ENCODE data around the gene SLC1A7.

The SLC1A7 gene

DNA sequence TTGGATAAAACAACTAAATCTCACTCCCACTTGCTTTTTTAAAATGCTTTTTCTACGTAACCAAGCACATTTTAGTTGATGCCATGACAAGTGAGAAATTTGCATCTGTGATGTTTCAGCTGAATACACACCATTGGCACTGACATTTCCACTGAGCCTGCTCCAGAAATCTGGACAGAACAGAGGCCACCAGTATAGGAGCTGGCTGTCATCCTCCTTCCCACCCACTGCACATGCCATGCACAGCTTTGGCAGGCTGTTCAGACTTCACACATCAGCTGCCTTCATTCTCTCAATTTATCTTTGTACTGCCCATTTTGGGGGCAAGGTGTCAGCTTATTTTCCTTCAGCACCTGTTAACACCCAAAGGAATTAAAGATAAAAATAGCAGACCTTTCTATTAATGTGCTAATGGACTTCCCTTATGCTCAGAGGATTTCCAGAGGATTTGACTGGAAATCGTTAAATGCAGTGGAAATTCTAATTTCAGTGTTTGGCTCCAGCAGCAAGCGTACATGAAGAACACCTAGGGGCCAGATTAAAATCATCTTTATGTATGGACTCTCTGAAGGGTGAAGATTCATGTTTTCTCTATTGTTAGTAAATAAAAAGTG lies 93.4 kb downstream of the SLC1A7 start:
- TF ChIP-seq EZH2 (IDR thresholded peaks at IDR 0.05; ENCODE audit: borderline replicate concordance, low read length) (no peak), CTCF (IDR thresholded peaks at IDR 0.05; ENCODE audit: low read length) (no peak)
- H3K4me2 ChIP-seq (ENCODE audit: low read length): no peak overlapping the region

DNA sequence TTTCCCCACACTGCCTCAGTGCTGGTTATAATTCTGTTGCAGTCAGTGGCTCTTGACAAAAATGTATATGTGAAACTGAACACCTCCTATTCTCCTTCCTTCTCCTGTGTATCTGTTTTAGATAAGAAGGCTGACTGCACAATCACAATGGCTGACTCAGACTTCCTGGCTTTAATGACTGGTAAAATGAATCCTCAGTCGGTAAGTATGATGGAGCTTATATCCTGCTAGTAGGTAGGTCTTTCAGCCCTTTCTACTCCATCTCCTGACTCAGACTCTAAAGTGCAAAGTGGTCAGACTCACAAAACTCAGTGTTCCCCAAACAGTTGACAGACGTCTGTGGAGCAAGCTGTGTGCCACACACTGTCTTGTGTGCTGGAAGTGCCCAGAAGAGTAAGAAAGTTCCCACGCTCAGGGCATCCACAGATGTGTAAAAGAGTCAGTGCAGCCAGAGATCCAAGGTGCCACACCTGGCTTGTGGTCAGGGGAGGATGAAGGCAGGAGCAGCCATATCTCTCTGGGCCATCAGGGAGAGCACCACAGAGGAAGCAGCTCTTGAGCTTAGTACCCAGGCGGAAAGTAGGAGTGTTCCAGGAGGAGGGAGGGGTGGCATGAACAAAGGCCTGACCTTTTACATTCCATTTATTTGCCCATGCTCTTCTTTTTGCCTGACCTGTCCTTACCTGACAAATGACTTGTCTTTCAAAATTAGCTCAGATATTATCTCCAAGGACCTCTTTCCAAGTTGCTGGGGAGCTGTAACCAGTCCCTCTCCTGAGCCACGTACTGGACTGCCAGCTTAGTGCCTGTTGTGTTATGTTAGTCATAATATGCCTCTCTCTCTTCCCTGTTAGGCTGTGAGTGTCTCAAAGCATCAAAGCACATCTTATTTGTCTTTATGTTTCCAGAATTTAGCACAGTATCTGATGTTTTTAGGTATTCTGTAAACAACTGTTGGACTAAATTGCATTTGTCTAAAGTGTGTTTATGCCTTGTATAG lies 94.4 kb downstream of the SLC1A7 start:
- no peak overlapping the region for H2AFZ ChIP-seq (ENCODE audit: low read length)
- H3K4me3 ChIP-seq (ENCODE audit: low read depth, low read length, poor library complexity, severe bottlenecking): no peak overlapping the region
- H3K27me3 ChIP-seq (ENCODE audit: insufficient read depth, low read length): no peaks in the 10 kb centered on the region
- H3K36me3 ChIP-seq (ENCODE audit: insufficient read depth, low read length): peaks cover 16% of the 10 kb centered on the region; the same call in 1 of the 2 replicates
- no peak overlapping the region for H3K9ac ChIP-seq (ENCODE audit: low read length)
- no peak overlapping the region for H3K27ac ChIP-seq (ENCODE audit: low read depth, low read length, poor library complexity, severe bottlenecking)
- no peaks in the 10 kb centered on the region for H3K79me2 ChIP-seq (ENCODE audit: insufficient read depth, low read length)
- no peaks in the 10 kb centered on the region for H3K9me2 ChIP-seq (ENCODE audit: low read depth, low read length)
- TF ChIP-seq CTCF (IDR thresholded peaks at IDR 0.05; ENCODE audit: low read length): no peak
- no peak for TF ChIP-seq EZH2 (IDR thresholded peaks at IDR 0.05; ENCODE audit: borderline replicate concordance, low read length)
- H3F3A ChIP-seq (ENCODE audit: insufficient read depth, low read length): no peaks in the 10 kb centered on the region
- H3K9me3 ChIP-seq (ENCODE audit: low read length): no peaks in the 10 kb centered on the region
- H4K20me1 ChIP-seq (ENCODE audit: insufficient read depth, low read length): no peaks in the 10 kb centered on the region
- H3K4me1 ChIP-seq (ENCODE audit: insufficient read depth, low read length, severe bottlenecking): no peaks in the 10 kb centered on the region
- no peak overlapping the region for H3K4me2 ChIP-seq (ENCODE audit: low read length)

More for the DNA sequence above, 93.4 kb downstream of the SLC1A7 start:
- Histone ChIP-seq H3F3A (ENCODE audit: insufficient read depth, low read length) (no peaks in the 10 kb centered on the region), H3K9me2 (ENCODE audit: low read depth, low read length) (no peaks in the 10 kb centered on the region), H3K36me3 (ENCODE audit: insufficient read depth, low read length) (peaks cover 16% of the 10 kb centered on the region; the same call in 1 of the 2 replicates), H3K27me3 (ENCODE audit: insufficient read depth, low read length) (no peaks in the 10 kb centered on the region), H3K79me2 (ENCODE audit: insufficient read depth, low read length) (no peaks in the 10 kb centered on the region), H3K9ac (ENCODE audit: low read length) (no peak overlapping the region), H4K20me1 (ENCODE audit: insufficient read depth, low read length) (no peaks in the 10 kb centered on the region), H2AFZ (ENCODE audit: low read length) (no peak overlapping the region), H3K9me3 (ENCODE audit: low read length) (no peaks in the 10 kb centered on the region), H3K27ac (ENCODE audit: low read depth, low read length, poor library complexity, severe bottlenecking) (no peak overlapping the region), H3K4me1 (ENCODE audit: insufficient read depth, low read length, severe bottlenecking) (no peaks in the 10 kb centered on the region), H3K4me3 (ENCODE audit: low read depth, low read length, poor library complexity, severe bottlenecking) (no peak overlapping the region)

- Histone ChIP-seq H3K79me2 (ENCODE audit: insufficient read depth, low read length) (no peaks in the 10 kb centered on the region), H3F3A (ENCODE audit: insufficient read depth, low read length) (no peaks in the 10 kb centered on the region), H3K9me2 (ENCODE audit: low read depth, low read length) (no peaks in the 10 kb centered on the region), H2AFZ (ENCODE audit: low read length) (no peak overlapping the region), H4K20me1 (ENCODE audit: insufficient read depth, low read length) (no peaks in the 10 kb centered on the region), H3K27ac (ENCODE audit: low read depth, low read length, poor library complexity, severe bottlenecking) (no peak overlapping the region), H3K27me3 (ENCODE audit: insufficient read depth, low read length) (no peaks in the 10 kb centered on the region), H3K9me3 (ENCODE audit: low read length) (no peaks in the 10 kb centered on the region), H3K4me3 (ENCODE audit: low read depth, low read length, poor library complexity, severe bottlenecking) (no peak overlapping the region), H3K4me1 (ENCODE audit: insufficient read depth, low read length, severe bottlenecking) (no peaks in the 10 kb centered on the region), H3K4me2 (ENCODE audit: low read length) (no peak overlapping the region), H3K9ac (ENCODE audit: low read length) (no peak overlapping the region), H3K36me3 (ENCODE audit: insufficient read depth, low read length) (peaks cover 16% of the 10 kb centered on the region; the same call in 1 of the 2 replicates)
- no peak for TF ChIP-seq EZH2 (IDR thresholded peaks at IDR 0.05; ENCODE audit: borderline replicate concordance, low read length)
These were observed 95.5 kb downstream of the SLC1A7 start for GRCh38 chr1:53046930-53047329.

Measured in OCI-LY1 (cell line).